VCaP (cell line): Measurements from ENCODE around the gene MYO15B.
"Not testable (repeated sequence)": the region's sequence is repeated elsewhere in the genome, so short reads cannot be mapped to it uniquely, and the experiment has no call there.

ENCODE experiments used
- H3K27ac ChIP-seq: fragments of 450-650 bp; 2 replicates; pipeline ENCODE4 v1.5.1; 2017
- CTCF ChIP-seq: fragments of 450-650 bp; conservative IDR thresholded peaks from 2 replicates; pipeline ENCODE4 v1.5.1; 2017; ENCODE audit warnings: mild to moderate bottlenecking, moderate library complexity

The MYO15B gene

GRCh38 chr17:75592348-75593020 lies 4.9 kb downstream of the MYO15B start:
- no peak for TF ChIP-seq CTCF
- no peak overlapping the region for H3K27ac ChIP-seq

DNA sequence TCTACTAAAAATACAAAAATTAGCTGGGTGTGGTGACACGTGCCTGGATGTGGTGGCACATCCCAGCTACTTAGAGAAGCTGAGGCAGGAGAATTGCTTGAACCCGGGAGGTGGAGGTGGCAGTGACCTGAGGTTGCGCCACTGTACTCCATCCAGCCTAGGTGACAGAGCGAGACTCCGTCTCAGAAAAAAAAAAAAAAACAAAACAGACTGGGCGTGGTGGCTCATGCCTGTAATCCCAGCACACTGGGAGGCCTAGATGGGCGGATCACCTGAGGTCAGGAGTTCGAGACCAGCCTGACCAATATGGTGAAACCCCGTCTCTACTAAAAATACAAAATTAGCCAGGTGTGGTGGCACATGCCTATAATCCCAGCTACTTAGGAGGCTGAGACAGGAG lies 5.8 kb downstream of the MYO15B start:
- H3K27ac ChIP-seq, result not testable (repeated sequence)

DNA sequence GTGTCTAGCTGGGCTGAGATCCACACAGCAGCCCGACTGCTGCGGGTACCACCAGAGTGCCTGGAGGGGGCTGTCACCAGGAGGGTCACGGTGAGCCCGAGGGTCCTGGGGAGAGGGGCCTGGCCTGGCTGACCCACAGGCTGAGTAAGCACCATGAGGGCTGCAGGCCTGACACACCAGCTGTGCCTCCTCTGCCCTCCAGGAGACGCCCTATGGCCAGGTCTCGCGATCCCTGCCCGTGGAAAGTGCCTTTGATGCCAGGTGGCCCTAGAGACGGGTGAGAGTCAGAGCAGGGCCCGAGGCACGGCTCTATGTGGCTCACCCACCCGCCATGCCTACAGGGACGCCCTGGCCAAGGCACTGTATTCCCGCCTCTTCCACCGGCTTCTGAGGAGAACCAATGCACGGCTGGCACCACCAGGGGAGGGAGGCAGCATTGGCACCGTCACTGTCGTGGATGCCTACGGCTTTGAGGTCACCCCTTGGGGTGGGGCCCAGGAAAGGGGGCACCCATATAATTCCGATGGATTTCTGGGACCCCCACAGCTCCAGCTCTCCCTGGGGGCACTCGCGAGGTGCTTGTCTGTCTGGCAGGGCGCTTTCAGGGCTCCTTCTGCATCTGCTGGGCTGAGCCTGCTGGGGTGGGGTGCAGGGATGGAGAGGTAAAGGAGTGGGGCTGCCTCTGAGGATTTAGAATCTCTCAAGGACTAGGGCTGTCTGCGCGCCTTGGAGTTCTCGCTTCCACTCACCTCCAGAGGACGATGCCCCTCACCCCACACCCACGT lies 7.1 kb downstream of the MYO15B start:
- no peak overlapping the region for H3K27ac ChIP-seq
- no peak for TF ChIP-seq CTCF

- H3K27ac ChIP-seq, result no peak overlapping the region
- TF ChIP-seq CTCF, result no peak
Measured at GRCh38 chr17:75595284-75595919, 7.8 kb downstream of the MYO15B start.

DNA sequence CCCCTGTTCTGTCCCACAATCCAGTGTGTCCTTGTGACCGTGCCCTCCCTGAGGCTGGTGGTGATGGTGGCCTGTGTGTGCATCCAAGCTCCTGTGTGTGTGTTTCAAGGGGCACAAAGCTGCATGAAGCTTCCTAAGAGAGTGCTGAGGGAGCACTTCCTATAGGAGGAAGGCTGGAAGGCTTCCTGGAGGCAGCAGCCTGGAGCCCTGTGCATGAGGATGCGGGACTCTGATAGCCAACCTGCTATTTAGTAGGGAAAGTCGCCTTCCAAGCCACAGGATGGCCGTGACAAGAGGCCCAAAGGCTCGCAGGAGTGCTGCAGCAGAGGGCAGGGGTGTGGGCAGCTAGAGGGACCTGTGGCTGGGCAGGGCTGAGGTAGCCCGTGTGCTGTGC lies 8.3 kb downstream of the MYO15B start:
- no peak overlapping the region for H3K27ac ChIP-seq
- no peak for TF ChIP-seq CTCF

- no peak for TF ChIP-seq CTCF
- no peak overlapping the region for H3K27ac ChIP-seq
Measured at GRCh38 chr17:75596320-75597087, 8.9 kb downstream of the MYO15B start.

DNA sequence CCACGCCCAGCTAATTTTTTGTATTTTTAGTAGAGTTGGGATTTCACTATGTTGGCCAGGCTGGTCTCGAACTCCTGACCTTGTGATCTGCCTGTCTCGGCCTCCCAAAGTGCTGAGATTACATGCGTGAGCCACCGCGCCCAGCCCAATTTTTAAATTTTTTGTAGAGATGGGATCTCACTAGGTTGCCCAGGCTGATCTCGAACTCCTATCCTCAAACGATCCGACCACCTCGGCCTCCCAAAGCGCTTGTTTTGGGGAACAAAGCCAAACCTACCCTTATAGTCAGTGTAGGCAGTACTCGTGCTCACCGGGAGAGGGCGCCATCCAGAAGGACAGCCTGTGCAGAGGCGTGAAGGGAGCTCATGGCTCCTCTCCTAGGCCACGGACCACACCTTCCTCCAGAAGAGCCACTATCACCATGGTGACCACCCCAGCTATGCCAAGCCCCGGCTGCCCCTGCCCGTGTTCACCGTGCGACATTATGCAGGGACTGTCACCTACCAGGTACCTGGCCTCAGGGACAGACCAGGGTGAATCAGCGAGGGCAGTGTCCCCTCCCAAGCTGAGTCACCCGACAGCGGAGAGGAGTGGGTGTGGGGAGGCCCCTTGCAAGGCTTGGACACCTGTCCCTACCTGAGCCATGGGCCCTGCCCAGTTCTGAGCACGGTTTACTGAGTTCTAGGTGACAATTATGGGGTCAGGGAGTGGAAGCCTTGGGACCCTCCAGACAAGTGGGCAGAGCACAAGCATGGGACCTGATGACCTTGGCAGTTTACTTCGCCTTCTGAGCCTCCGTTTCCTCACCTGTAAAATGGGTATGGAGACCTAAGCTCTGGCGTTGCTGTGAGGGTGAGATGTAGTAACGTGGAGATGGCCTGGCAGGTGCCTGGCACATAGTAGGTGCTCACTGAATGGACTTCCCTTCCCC lies 13.7 kb downstream of the MYO15B start:
- H3K27ac ChIP-seq, result no peak overlapping the region
- no peak for TF ChIP-seq CTCF
